GM19240 (cell line): ENCODE data around the gene ZNF423.
"Not testable (repeated sequence)": the region's sequence is repeated elsewhere in the genome, so short reads cannot be mapped to it uniquely, and the experiment has no call there.

ENCODE experiments used
- DNase-seq: peaks from one replicate; pipeline ENCODE4 v3.0.0; 2011; ENCODE audit warnings: low spot score; ENCODE audit not compliant: insufficient read length

The ZNF423 gene

DNA sequence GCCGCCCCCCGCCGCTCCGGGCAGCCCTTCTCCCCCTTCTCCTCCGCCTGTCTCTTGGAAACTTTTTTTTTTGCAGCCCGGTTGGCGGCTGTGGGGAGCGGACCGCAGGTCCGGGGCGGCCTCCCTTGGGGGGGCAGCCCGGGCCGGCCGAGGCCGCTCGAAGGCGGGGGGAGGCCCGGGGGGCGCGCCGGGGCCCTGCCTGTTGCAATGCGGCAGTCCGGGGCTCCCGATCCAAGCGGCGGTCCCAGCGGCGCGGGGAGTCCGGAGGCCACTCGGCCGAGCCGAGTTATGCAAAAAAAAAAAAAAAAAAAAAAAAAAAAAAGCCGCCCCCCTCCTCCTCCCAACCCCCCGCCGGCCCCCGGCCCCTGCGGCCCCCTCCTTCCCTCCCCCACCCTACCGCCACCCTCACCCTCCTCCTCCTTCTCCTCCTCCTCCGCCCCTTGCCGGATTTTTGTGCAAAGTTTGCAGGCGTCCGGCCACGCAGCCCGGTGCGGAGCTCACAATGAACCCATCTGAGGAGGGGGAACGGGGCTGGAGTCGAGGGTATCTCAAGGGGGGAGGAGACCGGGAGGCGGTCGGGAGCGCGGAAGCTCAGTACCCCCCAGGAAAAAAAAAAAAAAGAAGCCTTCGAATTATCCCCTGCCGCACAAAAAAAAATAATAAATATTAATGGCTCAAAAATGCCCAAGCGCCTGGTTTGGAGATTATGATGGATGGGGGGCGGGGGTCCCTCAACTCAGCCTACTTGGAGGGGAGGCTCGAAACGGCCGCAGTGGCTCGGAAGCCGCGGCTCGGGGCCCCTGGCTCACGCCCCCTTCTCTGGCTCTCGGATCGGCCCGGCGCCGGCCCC lies at the start of gene ZNF423:
ZNF423 (minus strand) TSS at position 291 of the 850 bp plus-strand sequence. CDS start 338 bp downstream, outside the sequence.
- no peak for DNase-seq

DNA sequence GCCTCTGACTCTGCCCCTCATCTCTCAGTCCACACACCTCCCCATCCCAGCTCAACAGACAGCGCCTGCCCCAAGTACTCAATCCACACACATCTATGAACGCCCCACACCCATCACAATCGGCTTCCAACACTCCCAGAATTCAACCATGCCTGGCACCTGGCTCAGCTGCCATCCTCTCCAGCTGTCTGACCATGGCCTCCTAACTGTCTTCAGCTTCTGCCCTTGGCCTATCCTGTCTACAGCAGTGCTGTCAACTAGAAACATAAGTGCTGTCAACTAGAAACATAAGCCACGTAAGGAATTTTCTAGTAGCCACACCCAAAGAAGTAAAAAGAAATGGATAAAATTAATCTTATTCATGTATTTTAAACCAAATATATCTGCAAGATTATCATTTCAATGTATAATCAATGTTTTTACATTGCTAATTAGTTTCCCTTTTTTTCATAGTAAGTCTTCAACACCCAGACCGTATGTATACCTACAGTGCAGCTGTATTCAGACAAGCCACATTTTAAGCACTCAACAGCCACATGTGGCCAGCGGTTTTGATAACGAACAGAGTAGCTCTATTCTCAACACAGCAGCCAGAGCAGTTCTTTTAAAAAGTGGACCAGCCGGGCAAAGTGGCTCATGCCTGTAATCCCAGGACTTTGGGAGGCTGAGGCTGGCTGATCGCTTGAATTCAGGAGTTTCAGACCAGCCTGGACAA lies 48.6 kb upstream of the ZNF423 start:
- no peak for DNase-seq

DNA sequence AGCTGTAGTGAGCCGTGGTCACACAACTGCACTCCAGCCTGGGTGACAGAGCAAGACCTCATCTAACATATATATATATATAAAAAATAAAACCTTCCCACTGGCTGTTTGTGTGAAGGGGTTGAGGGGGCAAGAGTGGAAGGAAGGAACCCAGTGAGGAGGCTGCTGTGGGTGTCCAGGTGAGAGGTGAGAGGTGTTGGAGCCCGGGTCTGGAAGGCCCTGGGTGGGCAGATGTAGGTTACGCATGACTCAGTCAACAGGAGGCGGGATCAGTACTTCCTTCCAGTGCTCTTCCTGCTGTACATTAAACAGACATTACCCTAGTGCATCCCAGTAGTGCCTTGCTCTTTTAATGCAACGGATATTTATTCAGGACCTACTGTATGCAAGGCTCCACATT lies 47.0 kb upstream of the ZNF423 start:
- no peak for DNase-seq

DNA sequence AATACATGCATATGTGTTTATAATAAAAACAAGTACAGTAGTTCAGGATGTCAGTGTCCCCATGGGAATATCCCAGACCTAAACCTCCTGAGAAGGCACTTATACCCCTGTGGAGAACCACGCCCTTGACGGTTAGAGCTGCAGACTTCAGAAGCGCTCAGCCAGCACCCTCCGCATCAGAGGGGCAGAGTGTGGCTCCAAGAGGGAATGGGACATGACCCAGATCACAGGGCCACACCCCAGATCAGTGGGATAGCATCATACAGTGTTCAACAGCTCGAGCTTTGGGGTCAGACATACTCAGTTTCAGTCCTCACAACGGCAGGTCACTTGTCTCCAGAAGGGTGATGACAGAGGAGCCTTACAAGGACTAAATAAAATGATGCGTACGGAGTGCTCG lies 45.8 kb upstream of the ZNF423 start:
- no peak for DNase-seq

DNA sequence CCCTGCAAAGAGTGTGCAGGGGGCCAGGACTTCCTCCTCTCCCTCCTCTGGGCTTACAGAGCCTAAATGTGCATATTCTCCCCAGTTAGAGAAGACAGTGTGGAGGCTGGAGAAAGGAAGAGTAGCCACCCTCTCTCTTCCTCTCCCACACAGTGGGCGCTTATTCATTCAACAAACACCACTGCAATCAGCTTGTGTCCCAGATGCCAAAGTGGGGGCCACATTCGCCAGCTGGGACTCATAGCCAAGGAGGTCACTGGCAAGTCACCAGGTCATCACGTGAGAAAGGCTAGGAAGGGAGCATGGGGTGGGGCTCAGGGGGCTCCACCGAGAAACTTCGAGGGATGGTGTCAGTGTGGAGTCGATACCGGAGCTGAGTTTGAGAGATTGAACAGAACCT lies 45.0 kb upstream of the ZNF423 start:
- DNase-seq: no peak

DNA sequence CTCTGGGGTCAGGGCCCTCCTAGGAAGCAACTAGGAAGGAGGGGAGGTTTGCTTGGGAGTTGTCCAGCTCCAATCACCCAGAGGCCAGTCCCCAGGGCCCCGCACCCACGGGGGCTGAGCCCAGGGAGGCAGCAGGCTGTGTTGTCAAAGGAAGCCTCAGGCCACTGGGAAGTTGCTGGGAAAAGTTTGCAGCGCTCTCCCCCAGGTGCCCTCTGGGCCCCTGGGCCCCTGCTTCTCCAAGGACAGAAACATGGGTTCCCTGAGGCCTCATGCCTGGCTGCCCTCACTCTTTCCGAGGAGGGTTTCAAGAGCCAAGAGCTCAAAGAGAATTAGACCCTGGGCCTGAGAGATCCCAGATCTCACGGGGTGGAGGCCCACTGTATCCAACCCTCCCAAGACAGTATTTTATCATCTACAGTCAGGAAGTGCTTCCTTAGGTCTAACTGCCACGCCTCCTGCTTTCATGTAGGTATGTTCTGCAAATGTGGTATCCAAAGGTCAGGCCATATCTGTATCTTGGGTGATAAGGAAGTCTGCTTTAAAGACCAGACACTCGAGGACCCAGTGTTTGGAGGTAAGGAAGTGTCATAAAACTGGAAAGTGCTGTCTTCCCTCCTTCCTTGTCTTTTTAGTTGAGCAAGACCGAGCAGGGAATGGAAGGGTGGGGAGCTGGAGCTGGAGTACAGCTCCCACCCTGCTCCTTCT lies 44.2 kb upstream of the ZNF423 start:
- DNase-seq: no peak

DNA sequence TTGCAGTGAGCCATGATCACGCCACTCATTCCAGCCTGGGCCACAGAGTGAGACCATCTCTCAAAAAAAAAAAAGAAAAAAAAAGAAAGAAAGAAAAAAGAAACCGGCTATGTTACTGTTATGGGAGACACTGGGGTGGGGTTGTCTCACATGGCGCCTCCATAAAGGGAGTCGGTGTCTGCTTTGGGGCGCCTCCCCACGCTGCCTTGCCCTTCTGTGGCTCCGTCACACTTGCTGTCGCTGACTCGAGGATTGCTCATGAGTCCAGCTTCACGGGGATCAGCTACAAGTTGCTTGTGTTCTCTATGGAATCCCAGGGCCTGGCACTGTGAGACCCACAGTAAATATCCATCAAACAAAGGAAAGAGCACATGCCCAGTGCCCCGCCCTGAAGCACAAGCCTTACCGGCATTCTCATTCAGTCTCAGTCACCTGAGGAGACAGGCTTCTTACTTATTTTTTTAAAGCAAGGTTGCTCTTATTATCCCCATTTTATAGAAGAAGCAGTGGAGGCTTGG lies 40.6 kb upstream of the ZNF423 start:
- DNase-seq: no peak

DNA sequence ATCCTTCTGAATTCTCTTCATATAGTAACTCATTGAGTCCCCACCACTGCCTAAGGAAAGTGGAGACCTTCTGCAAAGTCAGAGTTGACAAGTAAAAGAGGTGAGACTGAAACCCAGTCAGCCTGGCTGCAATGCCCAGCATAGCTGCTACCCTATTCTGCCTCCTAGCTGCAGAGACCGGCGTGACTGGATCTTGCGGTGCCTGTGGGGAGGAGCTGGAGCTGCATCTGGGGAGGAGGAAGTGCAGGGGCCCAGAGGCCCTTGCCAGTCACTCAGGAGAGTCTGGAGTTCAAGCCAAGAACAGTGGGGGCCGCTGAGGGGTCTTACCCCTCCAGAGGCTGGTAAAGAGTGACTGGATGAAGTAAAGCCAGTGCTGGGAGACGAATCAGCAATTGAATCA lies 35.0 kb upstream of the ZNF423 start:
- DNase-seq: no peak

DNA sequence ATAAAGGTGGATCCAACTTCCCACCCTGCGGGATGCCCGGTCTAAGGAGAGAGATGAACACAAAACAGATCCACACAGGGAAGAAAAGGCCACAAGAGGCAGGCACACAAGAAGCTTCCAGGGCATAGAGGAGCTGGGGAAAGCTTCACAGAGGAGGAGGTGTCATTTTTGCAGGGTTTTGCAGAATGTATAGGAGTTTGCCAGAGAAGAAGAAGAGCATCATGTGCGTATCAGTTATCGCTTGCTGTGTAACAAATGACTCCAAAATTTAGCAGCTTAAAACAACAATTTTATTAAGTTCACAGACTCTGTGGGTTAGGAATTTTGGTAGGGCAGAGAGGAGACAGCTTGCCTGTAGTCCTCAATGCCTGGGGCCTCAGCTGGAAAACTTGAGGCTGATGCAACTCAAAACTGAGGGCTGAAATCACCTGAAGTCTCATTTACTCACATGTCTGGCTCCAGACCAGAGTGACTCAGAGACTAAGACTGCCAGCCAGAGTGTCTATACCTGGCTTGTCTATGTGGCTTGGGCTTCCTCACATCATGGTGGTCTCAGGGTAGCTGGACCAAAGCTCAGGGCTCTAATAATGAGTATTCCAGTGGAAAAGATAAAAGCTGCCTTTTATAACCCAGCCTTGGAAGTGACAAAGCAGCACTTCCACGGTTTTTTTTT lies 33.9 kb upstream of the ZNF423 start:
- no peak for DNase-seq

DNA sequence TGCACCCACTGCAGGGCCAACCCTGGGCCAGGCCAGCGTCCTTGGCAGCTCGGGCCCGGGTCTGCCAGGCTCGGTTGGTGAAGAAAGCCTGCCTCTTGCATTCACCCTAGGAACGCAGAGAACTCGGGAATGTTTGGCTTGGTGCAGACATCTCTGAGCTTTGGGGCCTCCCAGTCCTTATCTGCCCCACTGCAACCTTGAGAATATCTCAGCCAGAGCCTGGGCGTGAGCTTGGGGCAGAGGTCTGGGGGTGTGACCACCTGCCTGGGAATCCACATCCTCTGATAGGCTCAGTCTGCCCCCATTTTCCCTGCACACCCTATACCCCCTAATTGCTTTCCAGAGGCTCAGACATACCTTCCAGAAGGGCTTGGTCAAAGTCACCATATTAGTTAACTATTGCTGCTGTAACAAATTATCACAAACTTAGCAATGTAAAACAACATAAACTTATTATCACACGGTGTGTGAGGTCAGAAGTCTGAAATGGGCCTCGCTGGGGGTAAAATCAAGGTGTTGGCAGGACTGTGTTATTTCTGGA lies 30.7 kb upstream of the ZNF423 start:
- no peak for DNase-seq

DNA sequence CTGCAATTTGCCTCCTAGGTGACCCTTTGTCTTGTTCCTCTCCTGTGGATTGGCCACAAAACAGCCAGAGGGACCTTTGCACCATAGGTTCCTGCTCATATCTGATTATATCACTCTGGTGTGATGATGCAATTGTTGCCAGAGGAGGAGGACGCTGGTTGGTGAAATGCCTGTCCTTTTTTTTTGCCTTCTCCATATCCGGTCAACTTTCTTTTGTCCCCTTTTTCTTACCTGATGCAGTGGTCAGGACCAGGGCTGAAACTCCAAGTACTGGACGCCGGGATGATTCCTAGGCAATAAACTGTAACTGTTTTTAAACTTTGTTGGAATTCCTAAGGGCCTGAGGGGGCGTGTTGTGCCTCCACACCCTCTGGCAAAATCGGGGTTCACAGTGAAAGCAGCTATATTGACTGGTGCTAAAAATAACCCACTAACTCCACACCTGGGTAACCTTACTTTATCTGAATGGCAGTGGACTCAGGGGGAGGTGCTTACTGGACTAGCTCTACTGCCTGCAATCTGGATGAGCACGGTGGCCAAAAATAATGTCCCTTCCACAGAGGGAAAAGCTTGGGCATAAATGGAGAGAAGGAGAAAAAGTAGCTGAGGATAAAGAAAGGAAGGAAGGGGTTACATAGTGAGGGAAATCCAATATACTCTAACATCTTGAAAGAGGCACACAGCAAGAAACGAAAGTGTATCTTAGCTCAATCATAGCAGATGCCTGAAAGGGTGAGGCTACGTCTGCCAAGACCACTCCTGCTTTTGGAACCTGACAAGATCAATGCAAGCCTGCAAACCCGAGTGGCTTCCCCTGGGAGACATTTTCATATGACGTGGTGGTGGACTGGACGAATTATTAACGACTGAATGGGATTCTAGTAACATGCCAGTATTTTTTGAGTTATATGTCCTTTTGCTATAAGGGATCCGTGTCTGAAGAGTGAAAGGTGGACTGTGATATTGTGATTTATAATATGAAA lies 28.4 kb upstream of the ZNF423 start:
- DNase-seq: no peak

DNA sequence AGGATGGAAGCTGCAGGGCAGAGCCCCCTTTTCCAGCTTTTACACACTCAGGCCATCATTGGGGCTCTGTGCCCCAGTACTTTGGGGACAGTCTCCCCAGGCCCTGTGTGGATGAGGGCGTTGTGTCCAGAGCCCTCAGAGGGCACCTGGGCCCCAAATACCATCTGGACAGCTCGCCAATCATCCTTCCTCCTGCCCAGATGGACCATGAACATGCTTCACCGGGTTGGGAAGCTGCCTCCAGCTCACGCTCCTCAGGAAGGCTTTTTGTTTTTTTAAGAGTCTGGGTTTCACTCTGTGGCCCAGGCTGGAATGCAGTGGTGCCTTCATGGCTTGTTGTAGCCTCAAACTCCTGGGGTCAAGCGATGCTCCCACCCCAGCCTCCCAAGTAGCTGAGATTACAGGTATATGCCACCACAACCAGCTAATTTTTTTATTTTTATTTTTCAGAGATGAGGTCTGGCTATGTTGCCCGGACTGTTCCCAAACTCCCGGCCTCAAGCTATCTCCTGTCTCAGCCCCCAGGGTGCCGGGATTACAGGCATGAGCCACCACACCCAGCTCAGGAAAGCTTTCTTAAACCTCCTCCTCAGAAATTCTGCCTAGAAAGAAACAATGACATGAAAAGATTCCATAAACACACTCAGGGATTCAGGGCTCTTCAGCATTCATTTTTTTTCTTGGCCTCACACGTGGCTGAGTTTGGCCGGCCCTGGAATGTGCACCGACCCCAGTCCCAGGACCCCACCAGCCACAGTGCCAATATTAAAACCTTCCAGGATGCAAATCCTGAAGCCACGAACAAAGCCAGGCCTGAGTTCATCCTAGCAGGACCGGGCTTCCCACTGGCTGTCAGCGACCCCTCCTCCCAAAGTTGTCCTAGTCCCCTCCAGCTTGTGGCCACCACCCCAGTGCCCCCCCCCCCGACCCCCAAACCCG lies 27.4 kb upstream of the ZNF423 start:
- no peak for DNase-seq

DNA sequence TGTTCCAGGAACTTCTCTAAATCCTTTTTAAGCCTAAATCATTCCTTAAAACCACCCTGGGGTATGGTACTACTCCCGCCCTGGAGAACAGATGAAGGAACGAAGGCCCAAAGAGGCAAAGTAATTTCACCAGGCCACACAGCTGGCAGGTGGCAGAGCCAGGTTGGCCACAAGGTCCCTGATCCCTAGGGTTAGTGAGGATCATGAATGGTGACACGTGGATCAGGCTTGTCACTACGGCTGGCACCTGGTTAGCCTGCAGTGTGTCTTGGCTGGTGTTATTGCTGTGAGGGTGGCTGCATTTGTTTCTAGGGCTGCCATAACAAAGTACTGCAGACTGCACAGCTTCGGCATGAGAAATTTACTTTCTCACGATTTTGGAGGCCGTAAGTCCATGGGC lies 26.0 kb upstream of the ZNF423 start:
- DNase-seq: no peak

DNA sequence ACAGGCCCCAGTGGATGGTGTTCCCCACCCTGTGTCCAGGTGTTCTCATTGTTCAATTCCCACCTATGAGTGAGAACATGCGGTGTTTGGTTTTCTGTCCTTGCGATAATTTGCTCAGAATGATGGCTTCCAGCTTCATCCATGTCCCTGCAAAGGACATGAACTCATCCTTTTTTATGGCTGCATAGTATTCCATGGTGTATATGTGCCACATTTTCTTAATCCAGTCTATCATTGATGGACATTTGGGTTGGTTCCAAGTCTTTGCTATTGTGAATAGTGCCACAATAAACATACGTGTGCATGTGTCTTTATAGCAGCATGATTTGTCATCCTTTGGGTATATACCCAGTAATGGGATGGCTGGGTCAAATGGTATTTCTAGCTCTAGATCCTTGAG lies 22.6 kb upstream of the ZNF423 start:
- not testable (repeated sequence) for DNase-seq

DNA sequence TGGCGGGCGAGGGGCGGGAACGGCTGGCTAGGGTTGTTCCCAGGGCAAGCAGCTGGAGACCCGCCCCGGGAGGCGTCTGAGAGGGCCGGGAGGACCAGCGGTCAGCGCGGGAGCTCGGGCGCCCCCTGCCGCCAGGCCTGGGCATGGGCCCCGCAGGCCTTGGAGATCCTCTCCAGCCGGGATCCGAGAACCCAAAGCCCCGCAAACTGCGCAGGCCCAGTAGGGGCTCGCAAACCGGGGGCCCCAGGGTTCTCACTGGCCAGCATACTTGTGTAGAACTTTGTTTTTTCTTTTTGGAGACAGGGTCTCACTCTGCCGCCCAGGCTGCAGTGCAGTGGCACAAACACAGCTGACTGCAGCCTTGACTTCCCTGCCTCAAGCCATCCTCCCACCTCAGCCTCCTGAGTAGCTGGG lies 20.8 kb upstream of the ZNF423 start:
- no peak for DNase-seq

DNA sequence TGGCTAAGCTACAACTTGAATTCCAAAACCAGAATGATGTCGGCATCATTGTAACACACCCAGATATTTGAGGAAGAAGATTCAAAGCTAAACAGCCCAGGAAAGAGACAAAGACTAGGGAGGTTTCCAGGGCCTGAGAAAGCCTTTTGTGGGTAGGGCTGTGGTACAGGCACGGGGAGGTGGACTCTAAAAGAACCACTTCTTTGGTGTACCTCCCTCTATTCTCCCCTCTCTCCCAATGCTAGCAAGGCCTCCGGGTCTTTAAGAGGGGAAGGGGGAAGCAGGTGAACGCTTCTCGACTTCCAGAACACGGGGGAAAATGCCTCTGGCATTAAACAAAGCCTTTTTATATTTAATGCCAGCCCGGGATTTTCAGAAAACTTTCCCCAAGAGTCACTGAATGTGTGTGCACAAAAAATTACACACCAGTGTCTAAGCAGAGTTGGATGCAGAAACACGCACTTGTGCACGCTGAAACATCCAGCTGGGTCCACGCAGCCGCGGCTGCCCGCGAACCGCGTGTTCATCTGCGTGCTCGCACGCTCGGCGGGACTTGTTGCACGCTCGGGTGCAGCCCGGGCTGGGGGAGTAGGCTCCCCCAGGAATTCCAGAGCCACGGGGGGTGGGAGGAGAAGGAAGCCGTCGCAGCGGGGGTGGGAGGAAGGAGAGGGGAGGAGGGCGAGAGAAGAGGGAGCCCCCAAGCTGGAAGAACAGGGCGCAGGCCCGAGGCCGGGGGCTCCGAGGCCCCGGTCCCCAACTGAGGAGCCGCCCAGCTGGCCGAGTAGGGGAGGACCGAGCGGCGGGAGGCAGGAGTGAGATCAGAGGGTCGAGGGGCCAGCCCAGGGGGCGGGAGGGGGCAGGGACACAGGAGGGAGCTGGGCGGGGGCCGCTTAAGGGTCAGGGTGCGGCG lies 20.1 kb upstream of the ZNF423 start:
- DNase-seq: no peak

DNA sequence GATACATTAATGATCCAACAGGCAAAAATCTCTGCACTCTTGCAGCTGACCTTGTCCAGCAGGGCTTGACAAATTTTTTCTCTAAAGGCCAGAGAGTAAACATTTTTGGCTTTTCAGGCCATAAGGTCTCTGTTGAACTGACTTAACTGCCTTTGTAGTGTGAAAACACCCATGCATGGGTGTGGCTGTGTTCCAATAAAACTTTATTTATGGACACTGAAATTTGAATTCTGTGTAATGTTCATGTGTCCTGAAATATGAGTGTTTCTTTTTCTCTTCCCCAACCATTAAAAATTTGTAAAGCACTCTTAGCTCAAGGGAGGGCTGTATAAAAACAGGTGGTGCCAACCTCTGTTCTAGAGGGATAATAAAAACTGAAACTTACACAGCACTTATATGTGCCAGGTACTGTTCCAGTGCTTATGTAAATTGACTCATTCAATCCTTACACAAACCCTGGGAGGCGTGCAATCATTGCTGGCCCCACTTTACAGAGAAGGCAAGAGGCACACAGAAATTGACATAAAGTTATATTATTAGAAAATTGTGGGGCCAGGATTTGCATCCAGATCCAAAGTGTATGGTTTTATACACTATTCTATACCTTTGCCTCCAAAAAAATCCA lies 18.8 kb upstream of the ZNF423 start:
- no peak for DNase-seq
